A673 (cell line): ENCODE data around the gene TCF12. TPM values are rescaled to one million over a fixed set of nuclear protein-coding genes. Genes with fewer than 3 reads are reported as not detected.

Source experiments
- BruUV-seq: library from RNA; stranded (reverse); fragments of 400-500 nt; replicated peaks from 2 replicates; lab custom pipeline; 2021; lab: Mats Ljungman, UMichigan
- CTCF ChIA-PET: fragments of 300-600 bp; sonication (Branson Sonifier 250); formaldehyde crosslinking; loops from one replicate; lab custom pipeline; 2022; ENCODE audit warnings: antibody characterized with exemption; lab: Charles Lee
- POLR2A ChIA-PET: fragments of 300-600 bp; sonication (Branson Sonifier 250); formaldehyde crosslinking; loops from one replicate; lab custom pipeline; 2022; ENCODE audit warnings: antibody characterized with exemption; ENCODE audit not compliant: low non-redundant PET; lab: Charles Lee
- DNase-seq: peaks from one replicate; pipeline ENCODE4 v3.0.0-alpha.2; 2015; ENCODE audit warnings: low spot score
- H3K27ac ChIP-seq: fragments of 200-600 bp; sonication (generic); 2 replicates; pipeline ENCODE4 v1.5.1; 2016; ENCODE audit warnings: mixed run types, low read depth, mild to moderate bottlenecking, mixed read lengths, antibody characterized with exemption, low read length; ENCODE audit not compliant: poor library complexity, severe bottlenecking
- H3K27me3 ChIP-seq: fragments of 200-600 bp; sonication (generic); replicated peaks from 2 replicates; pipeline ENCODE4 v1.6.1; 2017; ENCODE audit warnings: mixed run types, low read depth, mild to moderate bottlenecking, mixed read lengths, antibody characterized with exemption, low read length; ENCODE audit not compliant: insufficient read depth, poor library complexity
- H3K36me3 ChIP-seq: fragments of 200-600 bp; sonication (generic); 2 replicates; pipeline ENCODE4 v1.6.1; 2016; ENCODE audit warnings: mixed run types, mild to moderate bottlenecking, mixed read lengths, antibody characterized with exemption, low read length; ENCODE audit not compliant: insufficient read depth, poor library complexity, severe bottlenecking
- H3K4me1 ChIP-seq: fragments of 200-600 bp; sonication (generic); 2 replicates; pipeline ENCODE4 v1.6.1; 2017; ENCODE audit warnings: mixed run types, mild to moderate bottlenecking, mixed read lengths, antibody characterized with exemption, low read length; ENCODE audit not compliant: insufficient read depth, poor library complexity, severe bottlenecking
- H3K4me3 ChIP-seq: fragments of 200-600 bp; sonication (generic); 2 replicates; pipeline ENCODE4 v1.5.1; 2016; ENCODE audit warnings: low read depth, mixed run types, mild to moderate bottlenecking, mixed read lengths, low read length; ENCODE audit not compliant: poor library complexity, severe bottlenecking
- H3K9me3 ChIP-seq: fragments of 200-600 bp; sonication (generic); 2 replicates; pipeline ENCODE4 v1.6.1; 2016; ENCODE audit warnings: mixed run types, low read depth, mild to moderate bottlenecking, mixed read lengths, antibody characterized with exemption, low read length; ENCODE audit not compliant: poor library complexity, severe bottlenecking
- CTCF ChIP-seq: fragments of 300-800, 200-600 bp; sonication (generic); conservative IDR thresholded peaks from 2 replicates; pipeline ENCODE4 v1.5.1; 2017; ENCODE audit warnings: low read depth, mild to moderate bottlenecking, antibody characterized with exemption, low read length, moderate library complexity, mixed read lengths
- EZH2 ChIP-seq: fragments of 200-600 bp; sonication (generic); IDR thresholded peaks from 2 replicates; pipeline ENCODE4 v1.6.1; 2017; ENCODE audit warnings: borderline replicate concordance, low read depth, mild to moderate bottlenecking, mixed read lengths, antibody characterized with exemption, low read length; ENCODE audit not compliant: poor library complexity, severe bottlenecking
- intact Hi-C: fragments of 100-400 bp; cut with micrococcal nuclease; formaldehyde crosslinking; loops from one replicate; pipeline ENCODE4 v1.10.0; 2022; ENCODE audit not compliant: unreplicated experiment
- total RNA-seq: library from RNA; stranded (reverse); gene quantifications from 2 replicates; pipeline ENCODE4 v1.2.3, GENCODE V29; 2021

TCF12 gene
- total RNA-seq, 1 experiment from 2014 or later = 351 TPM

- peaks cover 65% of the 10 kb centered on the region for H3K36me3 ChIP-seq
- POLR2A ChIA-PET = no interaction called here
- no TSS peak for BruUV-seq
- no peaks in the 10 kb centered on the region for H3K9me3 ChIP-seq
- intact Hi-C loops = no loop called here
- no peak overlapping the region for H3K27ac ChIP-seq
- DNase-seq = no peak
- H3K4me1 ChIP-seq = peaks cover 7% of the 10 kb centered on the region
- no peaks in the 10 kb centered on the region for H3K27me3 ChIP-seq
- TF ChIP-seq CTCF (no peak), EZH2 (no peak)
- CTCF ChIA-PET = no interaction called here
- H3K4me3 ChIP-seq = no peak overlapping the region
Measured at GRCh38 chr15:57288926-57289580, 370.6 kb downstream of the TCF12 start.

- DNase-seq = no peak
- Histone ChIP-seq H3K27me3 (no peaks in the 10 kb centered on the region), H3K4me1 (peaks cover 7% of the 10 kb centered on the region), H3K9me3 (no peaks in the 10 kb centered on the region), H3K4me3 (no peak overlapping the region), H3K27ac (no peak overlapping the region), H3K36me3 (peaks cover 55% of the 10 kb centered on the region)
- TF ChIP-seq EZH2 = no peak
- no peak for TF ChIP-seq CTCF
- intact Hi-C loops = no loop called here
- CTCF ChIA-PET = no interaction called here
- no TSS peak for BruUV-seq
- POLR2A ChIA-PET = interaction anchor here (0.6 kb wide), 1 partner anchor 88 kb away, joined by 3 read pairs; no protein-coding TSS in a partner anchor
Measured at GRCh38 chr15:57290187-57290586, 371.7 kb downstream of the TCF12 start.

GRCh38 chr15:57290826-57291225, 372.4 kb downstream of the TCF12 start:
- CTCF ChIA-PET = no interaction called here
- Histone ChIP-seq H3K4me3 (no peak overlapping the region), H3K9me3 (no peaks in the 10 kb centered on the region), H3K4me1 (peaks cover 7% of the 10 kb centered on the region), H3K27ac (no peak overlapping the region), H3K36me3 (peaks cover 48% of the 10 kb centered on the region), H3K27me3 (no peaks in the 10 kb centered on the region)
- DNase-seq = no peak
- no peak for TF ChIP-seq CTCF
- TF ChIP-seq EZH2 = no peak
- no TSS peak for BruUV-seq
- POLR2A ChIA-PET = interaction anchor here (0.6 kb wide), 1 partner anchor 37 kb away, joined by 3 read pairs; no protein-coding TSS in a partner anchor
- intact Hi-C loops = no loop called here
